ENCODE results near the gene PTPRU.

Gene PTPRU

GRCh38 chr1:29283804-29284195, 47.5 kb downstream of the PTPRU start:
- TF ChIP-seq CTCF (IDR thresholded peaks at IDR 0.05; ENCODE audit: extremely low read depth, missing control alignments) = no peak
- DNase-seq (ENCODE audit: low spot score) = no peak

DNA sequence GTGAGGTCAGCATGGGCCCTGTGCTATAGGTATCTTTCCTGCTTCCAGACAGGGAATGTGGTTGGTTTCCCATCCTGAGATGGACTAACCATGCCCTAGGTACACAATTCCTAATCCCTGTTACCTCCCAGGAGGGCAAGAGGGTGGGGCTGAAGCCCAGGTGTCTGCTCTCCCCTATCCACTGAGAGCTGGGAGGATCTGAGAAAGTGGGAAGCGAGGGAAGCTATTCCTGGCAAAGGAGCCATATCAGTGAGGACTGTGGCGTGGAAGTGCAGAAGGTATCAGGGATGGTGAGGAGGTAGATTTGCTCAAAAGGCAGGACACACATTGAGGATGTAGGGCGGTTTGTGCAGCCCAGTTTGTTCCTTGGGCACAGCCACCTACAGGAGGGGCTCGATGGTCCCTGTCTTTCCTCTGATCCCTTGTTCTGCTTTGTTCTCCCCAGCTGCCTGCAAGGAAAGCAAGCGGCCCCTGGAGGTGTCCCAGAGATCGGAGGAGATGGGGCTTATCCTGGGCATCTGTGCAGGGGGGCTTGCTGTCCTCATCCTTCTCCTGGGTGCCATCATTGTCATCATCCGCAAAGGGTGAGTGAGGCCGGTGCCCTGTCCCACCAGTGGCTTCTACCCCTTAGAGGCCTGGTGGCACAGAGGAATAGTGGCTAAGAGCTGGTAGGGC, 48.1 kb downstream of the PTPRU start:
- DNase-seq (ENCODE audit: low spot score) = no peak
- TF ChIP-seq CTCF (IDR thresholded peaks at IDR 0.05; ENCODE audit: extremely low read depth, missing control alignments) = no peak

- DNase-seq (ENCODE audit: low spot score) = no peak
- TF ChIP-seq CTCF (IDR thresholded peaks at IDR 0.05; ENCODE audit: extremely low read depth, missing control alignments) = no peak
Observed at GRCh38 chr1:29284961-29285560, 48.7 kb downstream of the PTPRU start.

DNA sequence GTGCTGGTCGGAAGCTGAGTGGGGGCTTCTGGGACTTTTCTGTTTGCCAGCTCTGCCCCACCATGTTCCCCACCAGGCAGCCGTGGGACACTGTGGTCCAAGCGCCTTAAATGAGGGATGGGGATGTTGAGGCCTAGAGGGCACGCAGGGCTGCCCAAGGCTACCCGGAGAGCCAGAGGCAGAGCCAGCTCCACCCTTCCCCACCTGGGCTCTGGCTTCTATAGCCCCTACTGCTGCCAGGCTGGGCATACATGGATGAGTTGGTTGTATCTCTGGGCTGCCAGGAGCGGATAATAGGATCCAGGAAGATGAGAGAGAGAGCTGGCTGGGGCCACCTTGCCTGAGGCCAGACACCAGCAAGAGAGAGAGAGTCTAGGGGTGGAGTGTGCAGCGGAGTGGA, 49.4 kb downstream of the PTPRU start:
- DNase-seq (ENCODE audit: low spot score) = no peak
- TF ChIP-seq CTCF (IDR thresholded peaks at IDR 0.05; ENCODE audit: extremely low read depth, missing control alignments) = no peak

DNA sequence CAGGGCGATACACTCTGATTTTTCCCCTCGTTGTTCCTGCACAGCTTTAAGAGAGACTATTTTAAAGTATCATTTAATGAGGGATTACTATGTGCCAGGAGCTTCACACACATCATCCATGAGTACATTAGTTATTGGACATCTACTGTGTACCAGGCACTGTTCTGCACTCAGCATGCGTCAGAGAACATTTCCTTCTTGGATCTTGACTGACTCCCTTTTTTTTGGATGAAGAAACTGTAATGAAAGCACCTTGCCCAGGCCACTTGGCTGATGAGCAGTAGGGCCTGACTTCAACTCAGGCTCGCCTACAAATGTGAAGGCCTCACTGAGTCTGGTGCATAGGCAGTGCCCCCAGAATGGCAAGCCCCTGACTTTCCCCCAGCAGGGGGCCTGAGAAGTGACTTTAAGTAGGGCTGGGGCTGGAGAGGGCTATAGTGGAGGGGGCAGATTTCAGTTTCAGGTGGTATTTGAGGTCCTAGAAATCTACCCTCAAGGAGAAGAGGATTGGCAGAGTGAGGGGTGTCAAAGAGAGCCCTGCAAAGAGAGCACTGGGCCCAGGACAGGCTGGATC, 50.0 kb downstream of the PTPRU start:
- no peak for DNase-seq (ENCODE audit: low spot score)
- no peak for TF ChIP-seq CTCF (IDR thresholded peaks at IDR 0.05; ENCODE audit: extremely low read depth, missing control alignments)

DNA sequence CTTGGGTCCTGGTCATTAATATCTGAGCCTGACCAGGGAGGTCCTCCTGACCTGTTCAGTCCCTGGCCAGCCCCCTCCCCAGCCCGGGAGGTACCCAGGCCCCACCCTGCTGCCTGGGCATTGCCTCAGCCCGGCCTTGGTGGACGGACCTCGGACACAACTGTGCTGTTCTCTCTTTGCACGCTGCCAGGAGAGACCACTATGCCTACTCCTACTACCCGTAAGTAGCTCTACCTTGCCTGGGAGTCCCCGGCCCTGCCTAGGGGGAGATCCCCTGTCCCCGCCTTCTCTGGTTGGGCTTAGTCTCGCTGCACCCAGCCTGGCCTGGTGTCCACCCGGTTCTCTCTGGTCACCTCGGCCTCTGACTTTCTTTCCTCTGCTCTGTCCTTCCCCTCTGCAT, 53.2 kb downstream of the PTPRU start:
- no peak for TF ChIP-seq CTCF (IDR thresholded peaks at IDR 0.05; ENCODE audit: extremely low read depth, missing control alignments)
- DNase-seq (ENCODE audit: low spot score) = no peak

DNA sequence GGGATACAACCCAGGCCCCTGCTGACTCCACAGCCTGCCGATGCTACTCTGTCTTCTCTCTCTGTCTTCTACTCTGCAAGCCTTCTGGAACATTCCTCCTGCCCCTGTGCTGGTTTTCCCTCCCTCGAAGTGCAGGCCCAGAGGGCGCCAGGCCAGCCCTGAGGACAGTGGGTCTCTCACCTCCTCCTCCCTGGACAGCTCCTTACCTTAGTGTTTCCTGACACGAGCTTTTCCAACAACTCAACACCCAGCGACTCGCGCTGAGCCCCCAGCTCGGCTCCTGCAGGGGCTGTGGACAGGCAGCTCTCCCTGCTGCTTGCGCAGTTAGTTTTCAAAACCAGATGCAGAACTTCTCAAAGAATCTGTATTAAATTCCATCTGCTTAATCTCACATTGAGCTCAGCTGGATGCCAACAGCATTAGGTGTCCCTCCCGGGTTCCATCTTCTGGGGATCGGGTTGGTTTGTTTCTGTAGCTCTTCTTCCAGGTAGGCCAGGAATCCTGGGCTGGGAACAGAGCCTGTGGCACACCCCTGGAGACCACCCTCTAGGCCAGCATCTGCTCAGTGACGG, 54.2 kb downstream of the PTPRU start:
- no peak for TF ChIP-seq CTCF (IDR thresholded peaks at IDR 0.05; ENCODE audit: extremely low read depth, missing control alignments)
- no peak for DNase-seq (ENCODE audit: low spot score)
